NOMO-1 treated with dmso at 0.1 percent for 144 hours (cell line): ENCODE results near the gene MAGEH1.
"Not testable (repeated sequence)": the region's sequence is repeated elsewhere in the genome, so short reads cannot be mapped to it uniquely, and the experiment has no call there.

Source experiments
- DNase-seq: peaks from one replicate; lab custom pipeline; 2025; ENCODE audit not compliant: unreplicated experiment; lab: John Stamatoyannopoulos, UW

Gene MAGEH1

GRCh38 chrX:55451990-55452832 lies at the start of gene MAGEH1:
Gene MAGEH1, plus strand, starts transcription at chrX:55452127. Its CDS starts 248 bp downstream, at chrX:55452375.
- DNase-seq = peak; percentile 83

GRCh38 chrX:55427079-55427478 lies 24.8 kb upstream of the MAGEH1 start:
- DNase-seq = not testable (repeated sequence)

- DNase-seq = not testable (repeated sequence)
These were observed 8.5 kb upstream of the MAGEH1 start for GRCh38 chrX:55443468-55443867.

GRCh38 chrX:55450259-55450658 lies 1.7 kb upstream of the MAGEH1 start:
- no peak for DNase-seq

GRCh38 chrX:55451141-55451540 lies 786 bp upstream of the MAGEH1 start:
- no peak for DNase-seq

GRCh38 chrX:55451626-55451989 lies 319 bp upstream of the MAGEH1 start:
- DNase-seq = no peak

GRCh38 chrX:55452833-55453124 lies 852 bp downstream of the MAGEH1 start:
- DNase-seq = no peak

- not testable (repeated sequence) for DNase-seq
These were observed 3.8 kb downstream of the MAGEH1 start for GRCh38 chrX:55455708-55456107.

GRCh38 chrX:55459426-55459825 lies 7.5 kb downstream of the MAGEH1 start:
- DNase-seq = not testable (repeated sequence)

- not testable (repeated sequence) for DNase-seq
These were observed 8.0 kb downstream of the MAGEH1 start for GRCh38 chrX:55459926-55460325.

- not testable (repeated sequence) for DNase-seq
These were observed 12.1 kb downstream of the MAGEH1 start for GRCh38 chrX:55464050-55464449.

- not testable (repeated sequence) for DNase-seq
These were observed 13.2 kb downstream of the MAGEH1 start for GRCh38 chrX:55465108-55465507.

GRCh38 chrX:55465791-55466190 lies 13.9 kb downstream of the MAGEH1 start:
- DNase-seq = not testable (repeated sequence)

GRCh38 chrX:55479956-55480355 lies 28.0 kb downstream of the MAGEH1 start:
- DNase-seq = not testable (repeated sequence)

- no peak for DNase-seq
These were observed 28.6 kb downstream of the MAGEH1 start for GRCh38 chrX:55480390-55481062.

GRCh38 chrX:55484948-55485347 lies 33.0 kb downstream of the MAGEH1 start:
- no peak for DNase-seq

GRCh38 chrX:55486736-55487135 lies 34.8 kb downstream of the MAGEH1 start:
- no peak for DNase-seq

GRCh38 chrX:55487143-55487542 lies 35.2 kb downstream of the MAGEH1 start:
- DNase-seq = no peak

GRCh38 chrX:55488006-55488592 lies 36.2 kb downstream of the MAGEH1 start:
- DNase-seq = no peak

- DNase-seq = no peak
These were observed 36.8 kb downstream of the MAGEH1 start for GRCh38 chrX:55488593-55489313.

GRCh38 chrX:55489314-55490009 lies 37.5 kb downstream of the MAGEH1 start, which contains the start of gene USP51:
Gene USP51, minus strand, starts transcription at chrX:55489848. Its CDS starts 909 bp downstream, at chrX:55488939.
- no peak for DNase-seq
